ENCODE data around the gene CLEC16A.

CLEC16A gene

GRCh38 chr16:10968498-10968897 is 24.1 kb downstream of the CLEC16A start:
- no peak for DNase-seq (ENCODE audit: low spot score)

DNA sequence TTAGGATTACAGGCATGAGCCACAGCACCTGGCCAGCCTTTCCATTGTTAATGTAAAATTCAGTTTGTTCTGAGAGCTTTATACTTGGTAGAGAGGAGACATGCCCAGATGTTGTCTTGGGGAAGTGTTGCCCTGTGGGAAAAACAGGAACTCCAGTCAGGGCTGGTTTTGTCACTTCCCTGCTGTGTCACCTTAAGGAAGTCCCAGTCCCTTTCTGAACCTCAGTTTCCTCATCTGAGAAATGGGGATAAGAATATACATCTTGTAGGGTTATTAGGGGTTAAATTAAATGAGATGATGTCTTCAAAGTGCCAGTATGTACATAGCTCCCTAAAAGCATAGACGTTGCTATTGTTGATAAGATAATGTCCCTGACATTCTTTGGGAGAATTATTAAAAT is 25.3 kb downstream of the CLEC16A start:
- no peak for DNase-seq (ENCODE audit: low spot score)

DNA sequence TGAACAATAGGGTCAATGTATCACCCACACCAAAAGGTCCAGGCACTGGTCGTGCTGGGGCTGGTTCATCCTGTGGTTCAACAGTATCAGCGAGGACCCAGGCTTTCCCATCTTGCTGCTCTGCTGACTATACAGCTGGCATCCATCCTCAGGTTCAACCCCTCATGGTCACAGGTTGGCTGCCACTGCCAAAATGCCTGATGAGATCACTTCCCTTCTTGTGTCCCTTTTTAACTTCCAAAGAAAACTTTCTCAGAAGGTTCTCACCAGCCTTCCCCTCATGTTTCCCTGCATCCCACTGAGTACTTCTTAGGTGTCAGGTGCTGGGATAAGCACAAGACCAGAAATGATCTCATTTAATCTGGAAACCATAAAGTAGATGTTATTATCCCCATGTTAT is 25.7 kb downstream of the CLEC16A start:
- no peak for DNase-seq (ENCODE audit: low spot score)

GRCh38 chr16:10971560-10971961 is 27.2 kb downstream of the CLEC16A start:
- peak; percentile 63 for DNase-seq (ENCODE audit: low spot score)

DNA sequence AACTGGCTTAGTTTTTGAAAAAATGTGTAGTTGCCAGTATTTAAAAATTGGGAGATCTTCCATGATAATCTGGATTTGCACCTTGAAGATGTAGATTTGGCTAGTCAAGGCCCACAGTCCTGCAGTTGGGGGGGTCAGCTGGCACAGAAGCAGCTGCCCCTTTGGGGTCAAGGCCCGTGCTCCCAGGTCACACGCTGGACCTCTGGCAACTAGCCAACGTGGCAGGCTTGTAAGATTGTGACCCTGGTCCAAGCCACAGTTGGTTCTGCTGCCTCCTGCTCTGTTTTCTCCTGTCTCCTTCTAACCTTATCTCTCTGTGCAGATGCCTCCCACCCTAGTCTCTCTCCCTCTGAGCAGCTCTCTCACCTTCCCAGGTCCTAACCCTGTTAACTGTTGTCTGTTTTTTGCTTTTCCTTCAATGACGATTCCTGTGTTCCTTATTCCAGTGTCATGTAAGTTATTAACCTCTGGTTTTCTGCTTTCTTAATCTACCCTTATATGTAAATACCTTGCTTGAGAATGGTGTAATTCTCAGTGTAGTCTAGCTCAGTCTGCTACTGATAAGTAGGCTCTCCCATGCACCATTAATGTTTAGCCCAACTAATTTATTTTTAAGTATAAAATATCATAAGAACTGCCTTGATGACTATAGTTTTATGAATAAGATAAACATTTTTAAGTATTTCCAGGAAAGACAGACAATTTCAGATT is 27.9 kb downstream of the CLEC16A start:
- DNase-seq (ENCODE audit: low spot score), result no peak

GRCh38 chr16:10972819-10973464 is 28.6 kb downstream of the CLEC16A start:
- DNase-seq (ENCODE audit: low spot score), result no peak

DNA sequence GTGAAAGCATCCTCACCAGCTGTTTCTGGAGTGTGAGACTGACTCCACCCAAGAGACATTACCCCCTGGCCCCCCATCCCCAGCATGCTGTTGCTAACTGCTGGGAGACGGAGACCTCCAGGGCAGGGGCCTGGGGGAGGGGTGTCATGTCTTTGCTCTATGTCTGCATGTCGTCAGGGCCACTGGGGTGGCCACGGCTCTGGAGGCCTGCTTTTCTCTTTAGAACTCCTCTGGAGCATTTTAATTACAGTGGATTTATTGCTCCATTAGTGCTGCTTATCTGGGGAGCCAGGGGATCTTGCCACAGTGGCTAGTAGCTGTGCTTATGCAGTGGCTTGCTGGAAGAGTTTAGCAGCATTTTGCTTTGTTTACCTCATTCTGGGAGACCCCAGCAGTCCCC is 32.3 kb downstream of the CLEC16A start:
- no peak for DNase-seq (ENCODE audit: low spot score)

DNA sequence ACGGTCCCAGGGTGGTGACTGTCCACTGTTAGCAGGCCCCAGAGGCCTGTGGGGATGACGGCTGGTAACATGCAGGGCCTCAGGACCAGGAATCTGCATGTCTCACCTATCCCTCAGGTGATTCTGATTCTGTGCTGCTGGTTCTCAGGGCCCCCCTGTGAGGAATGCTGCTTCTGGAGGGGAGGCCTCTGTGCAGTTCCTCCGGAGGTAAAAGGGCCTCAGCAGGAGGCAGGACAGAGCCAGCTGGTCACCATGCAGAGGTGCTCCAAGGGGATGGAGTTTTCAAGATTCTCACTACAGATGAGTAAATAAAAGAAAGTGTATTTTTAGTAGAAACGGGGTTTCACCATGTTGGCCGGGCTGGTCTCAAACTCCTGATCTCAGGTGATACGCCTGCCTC is 33.8 kb downstream of the CLEC16A start:
- no peak for DNase-seq (ENCODE audit: low spot score)

- DNase-seq (ENCODE audit: low spot score), result no peak
Observed at GRCh38 chr16:10978871-10979446, 34.6 kb downstream of the CLEC16A start.

DNA sequence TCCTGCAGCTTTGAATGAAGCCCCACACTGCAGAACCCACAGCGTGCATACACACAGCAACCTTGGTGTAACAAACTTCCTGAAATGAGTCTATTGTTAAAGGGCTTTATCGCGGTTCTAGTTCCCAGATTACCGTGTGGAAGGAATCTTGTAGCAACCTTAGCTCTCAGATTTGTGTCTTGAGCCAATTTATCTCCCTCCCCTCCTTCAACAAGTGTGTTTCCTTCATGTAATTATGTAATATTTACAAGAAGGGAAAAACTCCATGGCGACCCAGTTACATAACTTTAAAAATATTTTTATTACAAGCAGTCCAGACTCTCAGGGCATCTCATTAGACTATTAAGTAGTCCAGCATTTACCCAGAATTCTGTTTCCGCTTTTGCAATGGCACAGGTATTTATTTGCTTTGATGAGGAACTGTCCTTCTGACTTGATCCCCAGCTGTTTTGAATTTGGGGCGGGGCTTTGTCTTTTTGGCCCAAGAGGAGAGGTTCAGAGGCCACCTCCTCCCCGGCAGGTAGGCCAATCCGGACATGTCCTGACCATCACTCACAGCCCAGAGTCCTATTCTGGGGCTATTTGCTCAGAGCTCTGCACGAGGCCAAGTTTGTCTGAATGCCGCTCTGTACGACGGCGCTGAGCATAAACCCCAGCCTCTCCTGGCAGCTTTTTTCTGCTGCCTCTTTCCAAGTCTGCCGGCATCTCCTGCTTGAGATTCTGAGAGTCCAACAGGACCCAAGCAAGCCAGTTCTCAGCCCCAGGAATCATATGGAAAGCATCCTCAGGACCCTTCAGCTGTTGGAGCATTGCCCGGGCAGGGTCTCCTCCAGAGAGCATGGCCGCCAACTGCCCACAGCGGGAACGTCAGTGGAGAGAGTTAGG is 35.6 kb downstream of the CLEC16A start:
- DNase-seq (ENCODE audit: low spot score), result no peak

- no peak for DNase-seq (ENCODE audit: low spot score)
Observed at GRCh38 chr16:10980813-10981212, 36.4 kb downstream of the CLEC16A start.

- DNase-seq (ENCODE audit: low spot score), result no peak
Observed at GRCh38 chr16:10981697-10982216, 37.4 kb downstream of the CLEC16A start.

DNA sequence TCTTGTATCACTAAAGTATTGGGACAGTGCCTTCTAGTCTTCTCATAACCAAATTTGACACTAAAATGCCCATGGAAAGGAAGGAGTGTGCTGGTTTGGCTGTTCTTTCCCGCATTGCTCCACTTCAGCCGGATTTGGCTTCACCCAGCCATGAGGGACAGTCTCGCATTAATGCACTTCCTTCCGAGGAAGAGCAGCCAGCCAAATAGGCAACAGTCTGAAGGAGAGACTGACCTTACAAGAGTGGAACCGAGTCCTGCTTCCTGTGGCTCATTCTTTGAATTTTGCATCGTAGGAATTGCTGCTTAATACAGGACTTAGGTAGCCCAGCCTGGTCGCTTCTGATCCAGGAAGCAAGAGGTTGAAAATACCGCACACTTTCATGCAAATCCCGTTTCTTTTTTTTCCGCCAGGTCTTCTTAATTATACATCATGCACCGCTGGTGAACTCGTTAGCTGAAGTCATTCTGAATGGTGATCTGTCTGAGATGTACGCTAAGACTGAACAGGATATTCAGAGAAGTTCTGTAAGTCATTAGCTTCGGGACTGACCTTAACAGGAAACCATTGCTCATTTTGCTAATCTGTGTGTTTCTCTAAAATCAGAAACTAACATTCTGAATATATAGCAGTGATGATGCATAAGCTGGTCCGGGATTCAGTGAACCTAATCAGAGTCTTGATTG is 38.2 kb downstream of the CLEC16A start:
- no peak for DNase-seq (ENCODE audit: low spot score)

DNA sequence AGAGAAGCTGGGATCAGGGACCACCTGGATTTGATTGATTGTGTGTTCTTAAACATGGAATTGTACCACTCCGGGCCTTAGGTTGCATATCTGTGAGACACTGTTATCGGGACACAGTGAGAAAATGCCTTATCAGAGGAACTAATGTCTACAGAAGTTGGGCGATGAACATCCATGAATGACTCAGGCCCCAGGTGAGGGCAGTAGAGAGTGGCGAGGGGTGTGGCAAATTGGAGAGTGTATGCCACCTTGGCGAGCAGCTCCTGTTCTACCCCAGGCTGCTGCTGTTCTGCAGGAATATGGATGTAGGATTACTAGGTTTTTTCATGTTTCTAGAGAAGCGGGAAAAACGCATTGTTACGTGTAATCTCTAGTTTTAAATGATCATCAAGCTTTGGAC is 38.8 kb downstream of the CLEC16A start:
- no peak for DNase-seq (ENCODE audit: low spot score)

DNA sequence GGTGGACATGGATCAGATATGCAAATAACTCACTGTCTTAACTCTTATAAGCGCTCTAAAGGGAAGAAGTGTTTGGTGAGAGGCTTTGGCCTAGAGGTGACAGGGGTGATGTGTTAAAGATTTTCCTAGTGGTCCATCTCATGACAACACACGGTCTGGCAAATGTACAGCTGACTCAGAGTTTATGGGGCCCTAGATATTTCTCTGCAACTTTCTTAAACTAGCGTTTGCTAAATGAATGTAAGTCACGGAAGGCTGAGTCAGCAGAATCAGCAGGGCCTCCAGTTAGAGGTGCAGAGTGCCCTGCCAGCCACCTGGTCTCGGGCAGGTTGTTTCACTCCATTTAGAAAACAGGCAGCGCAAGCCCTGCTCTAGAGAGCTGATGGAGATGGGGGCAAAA is 40.1 kb downstream of the CLEC16A start:
- no peak for DNase-seq (ENCODE audit: low spot score)

GRCh38 chr16:10987361-10988163 is 43.2 kb downstream of the CLEC16A start:
- no peak for DNase-seq (ENCODE audit: low spot score)

DNA sequence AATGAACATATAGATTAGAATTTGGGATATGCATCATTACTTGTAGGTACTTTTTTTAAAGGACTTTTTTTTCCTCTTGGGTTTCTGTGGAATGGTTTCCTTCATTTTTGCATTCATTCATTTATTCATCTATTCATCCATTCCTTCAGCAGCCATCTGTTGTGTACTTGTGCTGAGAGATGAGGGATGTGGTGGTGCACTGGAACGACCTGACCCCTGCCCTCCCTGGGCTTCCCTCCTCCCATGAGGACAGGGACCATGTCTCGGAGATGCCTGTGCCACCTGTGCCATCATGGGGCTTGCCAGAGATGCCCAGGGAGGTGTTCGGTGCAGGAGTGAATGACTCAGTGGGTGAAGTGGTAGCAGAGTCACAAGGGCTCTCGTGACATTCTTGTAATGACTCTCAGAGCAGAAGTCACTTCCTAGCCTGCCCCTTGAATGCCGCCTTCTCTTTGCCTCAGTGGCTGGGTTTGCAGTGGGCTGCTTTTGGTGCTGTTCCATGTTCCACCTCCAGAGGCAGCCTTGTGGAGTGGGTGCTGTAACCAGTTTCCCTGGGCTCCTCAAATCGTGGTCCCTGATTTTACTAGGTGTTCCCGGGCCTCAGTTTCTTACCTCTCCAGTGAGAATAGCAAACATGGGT is 43.9 kb downstream of the CLEC16A start:
- no peak for DNase-seq (ENCODE audit: low spot score)

- DNase-seq (ENCODE audit: low spot score), result no peak
Observed at GRCh38 chr16:10988879-10989278, 44.5 kb downstream of the CLEC16A start.

DNA sequence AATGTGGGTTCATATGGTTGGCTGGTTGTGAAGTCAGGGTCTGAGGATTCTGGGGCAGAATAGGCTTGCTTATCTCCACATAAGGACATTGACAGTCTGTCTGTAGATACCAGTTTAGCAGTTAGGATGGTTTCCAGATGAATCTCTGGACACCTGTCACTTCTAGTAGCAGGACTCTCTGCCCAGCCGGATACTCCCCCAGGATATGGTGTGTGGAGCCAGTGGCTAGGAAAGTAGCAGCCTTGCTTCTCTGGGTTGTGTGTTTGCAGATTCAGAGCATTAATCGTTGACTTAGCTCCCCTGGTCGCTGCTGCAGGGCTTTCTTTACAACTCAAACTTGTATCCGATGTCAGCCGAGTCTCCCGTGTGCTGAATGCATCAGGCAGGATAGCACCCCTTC is 45.2 kb downstream of the CLEC16A start:
- no peak for DNase-seq (ENCODE audit: low spot score)

DNA sequence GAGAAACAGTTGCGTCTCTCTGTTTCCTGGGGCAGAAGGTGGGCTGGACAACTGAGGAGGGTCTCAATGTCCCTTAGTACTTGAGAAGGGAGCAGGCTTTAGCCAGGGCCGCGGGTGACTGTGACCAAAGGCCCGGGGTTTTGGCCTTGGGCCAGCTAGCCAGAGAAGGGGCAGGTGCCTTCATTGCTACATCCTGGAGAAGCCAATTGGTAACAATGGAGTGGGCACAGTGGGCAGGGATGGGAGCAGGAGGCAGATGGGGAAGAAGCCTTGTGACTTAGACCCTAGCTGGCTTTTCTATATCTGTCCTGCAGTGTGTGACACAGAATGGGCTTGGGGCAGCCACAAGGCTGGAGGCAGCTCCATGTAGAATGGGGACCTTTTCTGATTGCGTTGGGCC is 46.0 kb downstream of the CLEC16A start:
- no peak for DNase-seq (ENCODE audit: low spot score)

All from SW480 (cell line).